Measurements from ENCODE around the gene STOML1. TPM values are rescaled to one million over a fixed set of nuclear protein-coding genes. Genes with fewer than 3 reads are reported as not detected.

STOML1 gene
- total RNA-seq, 1 donor from 2014 or later, result 10.6 TPM

DNA sequence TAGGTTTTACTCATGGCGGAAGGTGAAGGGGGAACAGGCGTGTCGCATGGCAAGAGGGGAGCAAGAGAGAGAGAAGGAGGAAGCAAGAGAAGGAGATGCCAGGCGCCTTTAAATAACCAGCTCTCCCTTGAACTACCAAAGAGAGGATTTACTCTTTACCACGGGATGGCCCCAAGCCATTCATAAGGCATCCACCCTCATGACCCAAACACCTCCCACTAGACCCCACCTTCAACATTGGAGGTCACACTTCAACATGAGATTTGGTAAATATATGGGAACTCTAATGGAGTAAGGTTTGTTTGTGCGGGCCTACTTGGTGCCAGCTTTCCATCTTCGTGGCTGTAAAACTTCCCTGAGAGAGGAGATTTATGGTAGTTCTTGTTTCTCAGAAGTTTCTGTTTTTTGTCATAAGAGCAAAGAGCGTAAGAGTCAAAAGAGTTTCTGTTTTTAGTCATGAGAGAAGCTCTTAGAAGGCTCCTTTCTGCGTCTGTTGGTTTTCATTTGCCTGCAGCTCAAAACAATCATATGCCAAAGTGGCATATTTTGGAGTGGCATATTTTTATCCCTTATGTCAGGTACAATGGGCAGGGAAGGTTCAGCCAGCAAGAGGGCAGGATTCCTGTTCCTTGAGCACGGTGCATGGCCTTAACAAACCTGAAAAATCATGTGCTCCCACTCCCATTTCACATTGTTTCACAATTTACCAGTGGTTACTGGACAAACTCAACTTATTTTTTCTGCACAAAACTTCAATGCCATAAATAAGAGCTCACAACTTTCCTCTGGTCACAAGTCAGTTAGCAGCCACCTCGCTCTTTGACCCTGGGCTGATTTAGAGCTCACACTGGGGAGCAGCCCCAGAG is 14.9 kb upstream of the STOML1 start:
- DNase-seq, result no peak
- peak overlapping the region; percentile 97 for H3K27ac Mint-ChIP-seq
- no peaks in the 10 kb centered on the region for H3K27me3 Mint-ChIP-seq
- peaks cover 64% of the 10 kb centered on the region for H3K36me3 Mint-ChIP-seq (ENCODE audit: low read depth)
- intact Hi-C loops (cut with micrococcal nuclease), result loop anchor here (1.0 to 5.0 kb wide), 3 partner anchors 13 to 35 kb away; partner anchors contain the start of gene PML
- peak overlapping the region; percentile 74 for H3K4me3 Mint-ChIP-seq
- H3K9me3 Mint-ChIP-seq, result peaks cover 6% of the 10 kb centered on the region
- peaks cover 47% of the 10 kb centered on the region for H3K4me1 Mint-ChIP-seq

DNA sequence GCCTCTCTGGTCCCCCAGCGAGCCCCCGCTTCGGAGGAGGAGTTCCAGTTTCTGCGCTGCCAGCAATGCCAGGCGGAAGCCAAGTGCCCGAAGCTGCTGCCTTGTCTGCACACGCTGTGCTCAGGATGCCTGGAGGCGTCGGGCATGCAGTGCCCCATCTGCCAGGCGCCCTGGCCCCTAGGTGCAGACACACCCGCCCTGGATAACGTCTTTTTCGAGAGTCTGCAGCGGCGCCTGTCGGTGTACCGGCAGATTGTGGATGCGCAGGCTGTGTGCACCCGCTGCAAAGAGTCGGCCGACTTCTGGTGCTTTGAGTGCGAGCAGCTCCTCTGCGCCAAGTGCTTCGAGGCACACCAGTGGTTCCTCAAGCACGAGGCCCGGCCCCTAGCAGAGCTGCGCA is 5.9 kb upstream of the STOML1 start:
- Mint-ChIP-seq H3K9me3 (no peaks in the 10 kb centered on the region), H3K4me1 (peaks cover 45% of the 10 kb centered on the region), H3K27ac (peak overlapping the region; percentile 94), H3K27me3 (no peaks in the 10 kb centered on the region), H3K36me3 (ENCODE audit: low read depth) (peaks cover 43% of the 10 kb centered on the region), H3K4me3 (peak overlapping the region; percentile 99)
- intact Hi-C loops (cut with micrococcal nuclease), result loop anchor here (10.0 kb wide), 3 partner anchors 547 to 1883 kb away; partner anchors contain the start of genes ARID3B, MYO9A, SENP8 and SIN3A
- DNase-seq, result no peak

DNA sequence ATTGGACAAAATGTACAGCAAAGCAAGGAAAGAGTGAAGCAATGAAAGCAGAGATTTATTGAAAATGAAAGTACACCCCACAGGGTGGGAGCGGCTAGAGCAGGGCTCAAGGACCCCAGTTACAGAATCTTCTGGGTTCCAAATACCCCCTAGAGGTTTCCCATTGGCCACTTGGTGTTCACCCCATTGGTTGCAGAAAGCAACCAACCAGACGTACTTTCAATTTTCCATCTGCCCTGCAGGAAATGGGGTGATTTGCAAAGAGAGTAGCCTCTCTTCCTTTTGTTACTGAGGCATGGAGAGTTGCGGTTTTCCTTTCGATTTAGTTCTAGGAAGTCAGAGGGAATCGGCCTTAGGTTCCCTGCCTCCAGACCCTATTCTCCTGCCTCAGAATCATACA is 4.8 kb upstream of the STOML1 start:
- Mint-ChIP-seq H3K27ac (peak overlapping the region; percentile 94), H3K36me3 (ENCODE audit: low read depth) (peaks cover 37% of the 10 kb centered on the region)

DNA sequence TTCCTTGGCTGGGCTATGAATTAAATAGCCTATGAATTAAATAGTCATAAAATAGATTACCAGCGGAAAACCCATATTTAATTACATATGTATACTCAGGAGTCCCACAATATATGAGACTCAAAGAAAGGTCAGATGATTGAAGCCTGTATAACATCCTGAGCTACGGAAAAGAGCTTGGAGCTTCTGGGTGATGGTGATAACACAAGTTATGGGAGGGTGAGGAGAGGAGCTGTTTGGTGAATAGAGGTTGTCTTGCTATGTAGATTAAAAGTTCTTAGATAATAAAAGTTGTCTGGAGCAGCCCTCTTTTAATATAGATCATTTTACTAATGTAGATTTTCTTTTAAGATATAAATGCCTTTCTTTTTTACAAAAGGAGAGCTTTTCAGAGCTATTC is 4.2 kb upstream of the STOML1 start:
- no peaks in the 10 kb centered on the region for H3K9me3 Mint-ChIP-seq
- H3K4me1 Mint-ChIP-seq, result peaks cover 54% of the 10 kb centered on the region
- H3K36me3 Mint-ChIP-seq (ENCODE audit: low read depth), result peaks cover 34% of the 10 kb centered on the region
- H3K27ac Mint-ChIP-seq, result peak overlapping the region; percentile 94
- peak overlapping the region; percentile 99 for H3K4me3 Mint-ChIP-seq
- DNase-seq, result no peak
- intact Hi-C loops (cut with micrococcal nuclease), result loop anchor here (10.0 kb wide), 3 partner anchors 549 to 1881 kb away; partner anchors contain the start of genes ARID3B, MYO9A, SENP8 and SIN3A
- no peaks in the 10 kb centered on the region for H3K27me3 Mint-ChIP-seq

More for the DNA sequence above, 4.8 kb upstream of the STOML1 start:
- no peaks in the 10 kb centered on the region for H3K9me3 Mint-ChIP-seq
- H3K4me3 Mint-ChIP-seq, result peak overlapping the region; percentile 99
- intact Hi-C loops (cut with micrococcal nuclease), result loop anchor here (10.0 kb wide), 3 partner anchors 548 to 1882 kb away; partner anchors contain the start of genes ARID3B, MYO9A, SENP8 and SIN3A
- peak; percentile 88 for DNase-seq
- H3K27me3 Mint-ChIP-seq, result no peaks in the 10 kb centered on the region
- H3K4me1 Mint-ChIP-seq, result peaks cover 53% of the 10 kb centered on the region

DNA sequence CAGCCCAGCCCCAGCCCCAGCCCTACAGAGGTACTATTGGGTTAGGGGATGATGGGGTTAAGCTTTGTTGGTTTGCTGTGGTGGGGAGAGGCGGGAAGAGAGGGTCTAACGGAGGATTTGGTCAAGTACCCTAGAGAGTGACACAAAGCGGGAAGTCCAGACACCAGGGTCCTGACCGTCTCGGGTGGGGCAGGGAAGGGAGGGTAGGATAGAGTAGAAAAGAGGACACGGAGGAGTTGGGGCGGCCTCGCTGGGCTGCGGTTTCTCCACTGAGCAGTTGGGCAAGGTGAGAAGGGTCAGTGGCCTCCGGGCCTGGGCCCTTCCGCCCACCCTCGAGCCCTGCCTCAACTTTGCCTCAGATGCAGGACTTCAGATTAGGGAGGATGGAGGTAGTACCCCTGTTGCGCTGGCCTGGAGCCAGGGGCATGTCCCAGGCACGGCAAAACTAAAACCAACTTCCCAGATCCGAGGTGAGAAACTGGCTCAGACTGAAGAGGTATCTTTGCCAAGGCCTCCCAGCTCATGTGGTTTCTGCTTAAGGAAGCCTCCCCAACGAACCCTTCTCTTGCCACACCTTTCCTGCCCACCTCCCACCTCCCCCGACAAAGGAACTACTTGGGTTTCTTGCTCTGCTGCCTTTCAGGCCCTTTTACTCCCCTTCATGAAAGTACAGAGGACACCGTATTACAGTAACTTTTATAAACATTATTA is 3.0 kb upstream of the STOML1 start:
- intact Hi-C loops (cut with micrococcal nuclease), result loop anchor here (1.0 to 10.0 kb wide), 6 partner anchors 12 to 1880 kb away; partner anchors contain the start of genes ARID3B, ARIH1, MYO9A and SENP8
- DNase-seq, result peak; percentile 77
- Mint-ChIP-seq H3K27ac (peak overlapping the region; percentile 94), H3K36me3 (ENCODE audit: low read depth) (peaks cover 30% of the 10 kb centered on the region), H3K4me3 (peak overlapping the region; percentile 99), H3K4me1 (peaks cover 57% of the 10 kb centered on the region), H3K27me3 (no peaks in the 10 kb centered on the region), H3K9me3 (no peaks in the 10 kb centered on the region)

DNA sequence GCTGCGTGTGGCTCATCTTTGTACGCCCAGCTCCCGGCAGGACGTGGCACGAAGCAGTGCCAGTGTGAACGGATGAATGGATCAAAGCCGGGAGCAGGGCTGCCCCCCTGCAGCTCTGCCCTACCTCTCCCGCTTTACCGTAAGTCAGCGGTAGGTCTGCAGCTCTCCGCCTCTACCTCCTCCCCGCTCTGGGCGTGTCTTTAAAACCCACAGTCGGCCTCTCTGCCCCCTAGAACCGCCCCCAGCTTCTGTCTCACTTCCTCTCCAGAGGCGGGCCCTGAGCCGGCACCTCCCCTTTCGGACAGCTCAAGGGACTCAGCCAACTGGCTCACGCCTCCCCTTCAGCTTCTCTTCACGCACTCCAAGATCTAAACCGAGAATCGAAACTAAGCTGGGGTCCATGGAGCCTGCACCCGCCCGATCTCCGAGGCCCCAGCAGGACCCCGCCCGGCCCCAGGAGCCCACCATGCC is 2.4 kb upstream of the STOML1 start, which contains the start of gene PML:
TSS of gene PML (plus strand) at position 304 of the 471 bp plus-strand sequence. CDS start at position 401, 97 bp downstream.
- intact Hi-C loops (cut with micrococcal nuclease), result loop anchor here (1.0 to 10.0 kb wide), 6 partner anchors 13 to 1880 kb away; partner anchors contain the start of genes ARID3B, ARIH1, MYO9A and SENP8
- Mint-ChIP-seq H3K4me3 (peak within 1 kb of the TSS; percentile 99), H3K4me1 (peaks cover 58% of the 10 kb centered on the region), H3K9me3 (no peaks in the 10 kb centered on the region), H3K27ac (peak within 1 kb of the TSS; percentile 94), H3K27me3 (no peaks in the 10 kb centered on the region), H3K36me3 (ENCODE audit: low read depth) (peaks cover 29% of the 10 kb centered on the region)
- peak; percentile 99 for DNase-seq

DNA sequence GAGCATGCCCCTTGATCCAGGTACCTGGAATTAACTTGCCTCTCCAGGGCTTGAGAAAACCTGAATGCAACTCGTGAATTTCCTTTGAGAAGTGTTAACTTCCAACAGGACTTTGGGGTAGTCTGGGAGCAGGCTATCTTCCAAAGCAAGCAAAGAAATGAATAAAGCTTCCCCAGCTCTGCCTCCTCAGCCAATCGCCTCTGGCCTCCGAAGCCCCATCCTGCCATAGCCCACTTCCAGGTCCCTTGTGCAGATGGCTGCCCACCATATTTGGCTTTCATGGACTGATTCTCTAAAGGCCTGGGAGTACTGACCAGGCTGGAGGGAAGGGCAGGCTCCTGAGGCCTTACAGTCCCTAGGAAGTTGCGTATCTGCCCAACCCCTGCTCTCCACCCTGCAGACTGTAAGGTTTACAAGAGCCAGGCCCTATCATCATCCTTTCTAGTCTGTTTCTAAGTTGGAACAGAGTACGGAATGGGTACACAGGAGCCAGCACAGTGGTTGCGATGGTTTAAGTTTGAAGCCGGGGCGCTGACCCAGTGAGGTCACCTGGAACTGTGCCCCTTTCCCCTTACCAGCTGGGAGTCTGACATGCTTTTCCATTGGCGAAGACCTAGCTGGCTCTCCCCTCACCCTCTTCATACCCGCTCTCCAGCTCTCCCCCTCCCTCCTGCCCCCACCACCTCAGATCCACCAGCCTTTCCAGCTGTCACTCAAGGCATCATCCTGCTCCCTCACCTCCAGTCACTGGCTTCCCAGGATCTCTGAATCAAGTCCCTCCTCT is 1.3 kb upstream of the STOML1 start:
- peak overlapping the region; percentile 99 for H3K4me3 Mint-ChIP-seq
- no peaks in the 10 kb centered on the region for H3K27me3 Mint-ChIP-seq
- peaks cover 55% of the 10 kb centered on the region for H3K4me1 Mint-ChIP-seq
- peak overlapping the region; percentile 94 for H3K27ac Mint-ChIP-seq
- H3K9me3 Mint-ChIP-seq, result no peaks in the 10 kb centered on the region
- intact Hi-C loops (cut with micrococcal nuclease), result loop anchor here (5.0 to 10.0 kb wide), 4 partner anchors 551 to 1879 kb away; partner anchors contain the start of genes ARID3B, ARIH1, MYO9A and SENP8
- H3K36me3 Mint-ChIP-seq (ENCODE audit: low read depth), result peaks cover 21% of the 10 kb centered on the region
- DNase-seq, result no peak

DNA sequence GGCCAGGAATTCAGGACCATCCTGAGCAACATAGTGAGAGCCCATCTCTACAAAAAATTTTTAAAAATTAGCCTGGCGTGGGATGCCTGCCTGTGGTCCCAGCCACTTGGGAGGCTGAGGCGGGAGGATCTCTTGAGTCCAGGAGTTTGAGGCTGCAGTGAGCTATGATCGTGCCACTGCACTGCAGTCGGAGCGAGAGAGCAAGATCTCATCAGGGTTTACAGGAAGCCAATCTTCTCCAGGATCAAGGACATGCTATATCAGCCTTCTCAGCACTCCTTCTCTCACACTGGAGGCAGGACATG is 451 bp upstream of the STOML1 start:
- H3K27ac Mint-ChIP-seq, result peak overlapping the region; percentile 86
- H3K27me3 Mint-ChIP-seq, result no peaks in the 10 kb centered on the region
- no peak for DNase-seq
- intact Hi-C loops (cut with micrococcal nuclease), result loop anchor here (1.0 to 10.0 kb wide), 5 partner anchors 10 to 1878 kb away; partner anchors contain the start of genes ARID3B, ARIH1, MYO9A and SENP8
- H3K9me3 Mint-ChIP-seq, result no peaks in the 10 kb centered on the region
- peaks cover 16% of the 10 kb centered on the region for H3K36me3 Mint-ChIP-seq (ENCODE audit: low read depth)
- H3K4me1 Mint-ChIP-seq, result peaks cover 52% of the 10 kb centered on the region
- peak overlapping the region; percentile 85 for H3K4me3 Mint-ChIP-seq

DNA sequence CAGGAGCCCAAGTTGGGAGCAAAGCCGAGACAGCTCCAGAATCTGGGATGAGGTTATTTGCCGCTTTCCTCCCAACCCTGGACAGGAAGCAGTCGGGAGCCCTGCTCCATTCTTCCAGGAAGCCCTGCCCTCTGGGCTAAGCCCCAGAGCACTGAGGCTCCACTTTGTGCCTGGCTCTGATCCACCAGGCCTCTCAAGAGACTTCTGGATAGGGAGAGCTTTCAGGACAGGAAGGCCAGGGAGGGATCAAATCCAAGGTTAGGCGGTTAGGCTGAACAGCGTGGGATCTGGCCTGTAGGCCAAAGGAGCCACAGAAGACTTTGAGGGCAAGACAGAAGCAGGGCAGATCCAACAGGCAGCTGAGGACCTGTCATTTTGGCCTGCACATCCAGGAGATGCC is 835 bp downstream of the STOML1 start:
- Mint-ChIP-seq H3K4me1 (peaks cover 51% of the 10 kb centered on the region), H3K27ac (peak overlapping the region; percentile 25), H3K27me3 (no peaks in the 10 kb centered on the region), H3K4me3 (peak overlapping the region; percentile 85), H3K9me3 (no peaks in the 10 kb centered on the region), H3K36me3 (ENCODE audit: low read depth) (peaks cover 12% of the 10 kb centered on the region)
- DNase-seq, result no peak
- intact Hi-C loops (cut with micrococcal nuclease), result loop anchor here (5.0 to 10.0 kb wide), 4 partner anchors 554 to 1876 kb away; partner anchors contain the start of genes ARID3B, ARIH1, MYO9A and SENP8

DNA sequence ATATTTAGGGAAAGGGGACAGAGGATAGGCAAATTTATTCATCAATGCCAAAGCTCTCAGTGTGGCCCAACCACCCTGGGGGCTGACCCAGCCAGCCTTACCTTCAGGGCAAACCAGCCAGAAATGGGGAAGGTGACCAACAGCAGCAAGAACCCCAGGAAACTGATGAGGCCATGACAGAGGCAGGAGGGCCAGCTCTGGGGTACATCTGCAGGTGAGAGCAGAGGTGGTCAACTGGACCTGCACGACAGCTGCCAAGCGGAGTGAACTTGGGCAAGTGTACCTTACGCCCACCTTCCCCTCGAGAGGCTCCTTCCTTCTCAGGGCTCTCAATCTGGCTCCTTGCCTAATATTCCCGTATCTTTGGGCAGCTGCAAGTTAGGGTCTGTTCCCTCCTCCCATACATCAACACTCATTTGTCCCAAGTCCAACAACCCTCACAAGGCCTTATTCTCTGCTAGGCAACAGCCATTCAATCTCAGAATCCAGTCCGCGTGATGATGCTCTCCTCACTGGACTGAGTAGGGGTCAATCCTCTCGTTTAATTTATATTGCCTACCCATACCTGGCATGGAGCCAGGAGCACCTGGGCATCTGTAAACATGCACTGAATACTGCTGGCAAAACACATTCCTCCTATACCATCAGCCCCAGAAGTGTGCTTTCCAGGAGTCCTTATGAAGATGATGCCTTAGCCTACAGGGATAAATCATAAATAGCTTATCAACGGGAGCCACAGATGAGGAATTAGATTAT is 1.7 kb downstream of the STOML1 start:
- Mint-ChIP-seq H3K4me1 (peaks cover 52% of the 10 kb centered on the region), H3K9me3 (no peaks in the 10 kb centered on the region), H3K4me3 (peak overlapping the region; percentile 85), H3K27ac (peak overlapping the region; percentile 58), H3K27me3 (no peaks in the 10 kb centered on the region), H3K36me3 (ENCODE audit: low read depth) (peaks cover 13% of the 10 kb centered on the region)
- intact Hi-C loops (cut with micrococcal nuclease), result loop anchor here (5.0 to 10.0 kb wide), 4 partner anchors 554 to 1876 kb away; partner anchors contain the start of genes ARID3B, ARIH1, MYO9A and SENP8
- no peak for DNase-seq

DNA sequence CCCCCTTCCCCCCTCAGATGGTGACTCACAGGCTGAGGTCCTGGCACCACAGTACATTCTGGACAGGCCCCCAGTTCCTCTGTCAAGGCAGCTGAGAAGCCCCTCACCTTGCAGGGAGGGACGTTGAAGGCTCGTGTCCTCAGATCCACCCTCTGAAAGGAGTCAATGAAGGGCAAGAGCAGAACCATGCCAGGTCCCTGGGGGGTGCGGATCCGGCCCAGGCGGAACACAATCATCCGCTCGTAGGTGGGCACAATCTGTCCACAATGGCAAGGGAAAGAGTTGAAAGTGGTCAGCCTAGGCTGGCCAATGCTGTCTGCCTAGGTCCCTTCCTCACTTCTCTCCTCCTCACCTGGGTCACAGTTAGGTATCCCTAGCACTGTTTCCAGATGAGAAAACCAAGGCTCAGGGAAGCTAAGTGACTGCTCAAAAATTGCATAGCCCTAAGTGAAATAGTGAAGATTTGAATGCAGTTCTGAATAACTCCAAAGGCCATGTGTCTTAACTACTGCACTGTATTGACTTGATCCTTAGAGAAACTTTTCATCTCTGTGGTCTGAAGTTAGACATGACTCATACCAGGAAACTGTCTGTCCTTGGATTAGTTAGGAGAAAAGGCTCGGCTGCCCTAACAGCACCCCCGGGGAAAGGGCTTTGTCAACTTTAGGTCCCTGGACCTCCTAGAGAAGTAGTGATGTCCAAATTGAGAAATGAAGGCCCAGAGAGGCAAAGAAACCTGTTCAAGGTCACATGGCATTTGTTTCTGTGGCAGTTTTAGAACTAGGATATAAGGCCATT is 2.9 kb downstream of the STOML1 start:
- no peaks in the 10 kb centered on the region for H3K9me3 Mint-ChIP-seq
- peak overlapping the region; percentile 45 for H3K27ac Mint-ChIP-seq
- peaks cover 9% of the 10 kb centered on the region for H3K36me3 Mint-ChIP-seq (ENCODE audit: low read depth)
- no peak overlapping the region for H3K4me3 Mint-ChIP-seq
- H3K27me3 Mint-ChIP-seq, result no peaks in the 10 kb centered on the region
- no peak for DNase-seq
- intact Hi-C loops (cut with micrococcal nuclease), result no loop called here
- H3K4me1 Mint-ChIP-seq, result peaks cover 60% of the 10 kb centered on the region

All from activated CD4-positive, alpha-beta T cell treated with anti-CD3 and anti-CD28 coated beads, Interleukin-2, amount 10 ng/mL, durations not matched to agents 24 days and 14 days (primary cell).